Osteoblast (primary cell): ENCODE results near the gene VSTM2B. TPM values are rescaled to one million over a fixed set of nuclear protein-coding genes. Genes with fewer than 3 reads are reported as not detected.

ENCODE experiments used
- DNase-seq: peaks from one replicate; pipeline ENCODE4 v3.0.0; 2011; ENCODE audit warnings: low spot score, mixed read lengths; ENCODE audit not compliant: insufficient read length; ENCODE audit errors: missing footprints
- H2AFZ ChIP-seq: 2 replicates; pipeline ENCODE4 v1.6.0; 2011; ENCODE audit warnings: mild to moderate bottlenecking, low read length
- H3K27ac ChIP-seq: 2 replicates; pipeline ENCODE4 v1.5.1; 2011; ENCODE audit warnings: mild to moderate bottlenecking, low read depth, low read length, moderate library complexity
- H3K27me3 ChIP-seq: 2 replicates; pipeline ENCODE4 v1.6.0; 2012; ENCODE audit warnings: mild to moderate bottlenecking, control low read depth, inconsistent platforms, low read length, moderate library complexity; ENCODE audit not compliant: insufficient read depth
- H3K36me3 ChIP-seq: 2 replicates; pipeline ENCODE4 v1.5.1; 2011; ENCODE audit warnings: mild to moderate bottlenecking, low read length, control low read depth, moderate library complexity; ENCODE audit not compliant: insufficient read depth
- H3K4me1 ChIP-seq: 2 replicates; pipeline ENCODE4 v1.5.1; 2011; ENCODE audit warnings: mild to moderate bottlenecking, low read length, control low read depth, moderate library complexity; ENCODE audit not compliant: insufficient read depth
- H3K4me2 ChIP-seq: 2 replicates; pipeline ENCODE4 v1.6.0; 2011; ENCODE audit warnings: mild to moderate bottlenecking, low read length; ENCODE audit not compliant: insufficient read depth
- H3K4me3 ChIP-seq: fragments of 200-600 bp; sonication (generic); 3 replicates; pipeline ENCODE4 v1.5.1; 2012; ENCODE audit warnings: mild to moderate bottlenecking, low read length, inconsistent platforms; ENCODE audit not compliant: insufficient read depth
- H3K79me2 ChIP-seq: 2 replicates; pipeline ENCODE4 v1.6.0; 2012; ENCODE audit warnings: mild to moderate bottlenecking, low read length, control low read depth, inconsistent platforms; ENCODE audit not compliant: insufficient read depth
- H3K9me3 ChIP-seq: 2 replicates; pipeline ENCODE4 v1.5.1; 2011; ENCODE audit warnings: low read depth, low read length, control low read depth
- H4K20me1 ChIP-seq: 2 replicates; pipeline ENCODE4 v1.6.0; 2012; ENCODE audit warnings: mild to moderate bottlenecking, low read length, control low read depth; ENCODE audit not compliant: insufficient read depth
- CTCF ChIP-seq: IDR thresholded peaks from 2 replicates; pipeline ENCODE4 v1.5.1; 2011; ENCODE audit warnings: mild to moderate bottlenecking, low read depth, low read length, moderate library complexity; ENCODE audit errors: extremely low read depth
- total RNA-seq: library from RNA; depleted of rRNA; stranded (reverse); fragments of >200 nt; gene quantifications from 2 replicates; pipeline ENCODE4 v1.2.3, GENCODE V29; 2012

VSTM2B gene
- total RNA-seq, 1 donor = not detected

- Histone ChIP-seq H2AFZ (no peak overlapping the region), H3K36me3 (no peaks in the 10 kb centered on the region), H4K20me1 (no peaks in the 10 kb centered on the region), H3K79me2 (no peaks in the 10 kb centered on the region), H3K9me3 (no peaks in the 10 kb centered on the region), H3K27ac (no peak overlapping the region), H3K4me2 (no peak overlapping the region), H3K4me3 (no peak overlapping the region), H3K4me1 (no peaks in the 10 kb centered on the region), H3K27me3 (no peaks in the 10 kb centered on the region)
- no peak for TF ChIP-seq CTCF
- DNase-seq = no peak
Observed at GRCh38 chr19:29487432-29487831, 38.4 kb upstream of the VSTM2B start.

DNA sequence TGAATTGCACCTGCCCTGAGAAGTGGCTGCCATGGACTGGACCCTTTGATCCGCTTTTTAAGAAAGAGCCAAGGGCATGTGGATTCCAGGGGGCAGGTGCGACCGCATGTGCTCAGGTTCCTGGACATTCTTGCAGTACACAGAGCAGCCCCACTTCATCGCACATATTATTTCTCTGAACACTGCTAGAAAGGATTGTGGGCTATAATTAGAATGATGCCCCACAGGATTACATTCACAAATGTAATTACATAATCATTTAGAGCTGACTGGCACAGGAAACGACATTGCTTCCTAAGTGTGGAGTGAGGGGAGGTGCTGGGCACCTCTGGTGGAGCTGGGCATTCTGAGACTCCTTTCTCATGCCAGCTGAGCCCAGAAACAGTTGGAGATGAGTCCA lies 37.5 kb upstream of the VSTM2B start:
- Histone ChIP-seq H3K4me3 (no peak overlapping the region), H3K36me3 (no peaks in the 10 kb centered on the region), H3K27ac (no peak overlapping the region), H3K27me3 (no peaks in the 10 kb centered on the region), H3K79me2 (no peaks in the 10 kb centered on the region), H3K4me2 (no peak overlapping the region), H4K20me1 (no peaks in the 10 kb centered on the region), H3K9me3 (no peaks in the 10 kb centered on the region), H3K4me1 (no peaks in the 10 kb centered on the region), H2AFZ (no peak overlapping the region)
- TF ChIP-seq CTCF = no peak
- no peak for DNase-seq

GRCh38 chr19:29489172-29489951 lies 36.4 kb upstream of the VSTM2B start:
- H2AFZ ChIP-seq = no peak overlapping the region
- no peaks in the 10 kb centered on the region for H3K4me1 ChIP-seq
- no peak overlapping the region for H3K27ac ChIP-seq
- DNase-seq = no peak
- H4K20me1 ChIP-seq = no peaks in the 10 kb centered on the region
- H3K36me3 ChIP-seq = no peaks in the 10 kb centered on the region
- no peaks in the 10 kb centered on the region for H3K27me3 ChIP-seq
- no peak overlapping the region for H3K4me2 ChIP-seq
- H3K79me2 ChIP-seq = no peaks in the 10 kb centered on the region
- TF ChIP-seq CTCF = no peak
- no peaks in the 10 kb centered on the region for H3K9me3 ChIP-seq
- H3K4me3 ChIP-seq = no peak overlapping the region

GRCh38 chr19:29491491-29491890 lies 34.3 kb upstream of the VSTM2B start:
- Histone ChIP-seq H3K27ac (no peak overlapping the region), H3K9me3 (no peaks in the 10 kb centered on the region), H3K4me1 (no peaks in the 10 kb centered on the region), H2AFZ (no peak overlapping the region), H3K4me2 (no peak overlapping the region), H3K27me3 (no peaks in the 10 kb centered on the region), H3K79me2 (no peaks in the 10 kb centered on the region), H4K20me1 (no peaks in the 10 kb centered on the region), H3K36me3 (no peaks in the 10 kb centered on the region), H3K4me3 (no peak overlapping the region)
- DNase-seq = no peak
- TF ChIP-seq CTCF = no peak
